ENCODE measurements around the gene CDH4. TPM values are rescaled to one million over a fixed set of nuclear protein-coding genes. Genes with fewer than 3 reads are reported as not detected.
A peak's percentile ranks its signal among the peaks of the same experiment; 100 is the strongest.

CDH4 gene
- total and polyA plus RNA-seq, 2 of the 4 experiments (the other 2 are of a cell fraction) = 1.6 to 3.5 TPM

DNA sequence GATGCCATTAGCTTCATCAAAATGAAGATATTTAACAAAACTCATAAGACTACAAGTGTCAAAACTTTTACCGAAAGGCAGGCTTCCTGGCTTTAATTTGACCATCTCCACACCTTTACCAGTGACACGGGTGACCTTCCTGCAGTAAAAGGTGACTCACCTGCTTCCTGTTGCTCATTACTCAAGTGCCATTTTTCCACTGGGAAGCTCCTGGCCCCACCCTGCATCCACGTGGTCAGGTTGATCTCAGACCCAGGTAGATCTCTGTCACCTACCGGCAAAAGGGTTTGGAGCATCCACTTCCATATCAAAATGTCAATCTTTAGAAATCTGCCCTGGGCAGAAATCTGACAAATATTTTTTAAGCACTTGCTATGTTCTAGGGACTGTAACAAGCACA, 31.9 kb upstream of the CDH4 start:
- POLR2A ChIA-PET (ENCODE audit: unreplicated experiment) = no interaction called here
- no peak overlapping the region for H2BK5ac ChIP-seq (ENCODE audit: low read depth, low read length, poor library complexity, severe bottlenecking)
- H3K18ac ChIP-seq (ENCODE audit: low read depth, low read length) = no peak overlapping the region
- no peak overlapping the region for H3K4me2 ChIP-seq (ENCODE audit: low read depth, low read length)
- H4K20me1 ChIP-seq (ENCODE audit: insufficient read depth, low read length) = peaks cover 3% of the 10 kb centered on the region; the same call in 1 of the 2 replicates
- TF ChIP-seq MAFK (IDR thresholded peaks at IDR 0.05; ENCODE audit: low read depth, low read length) = no peak
- no peak for TF ChIP-seq POLR2A (IDR thresholded peaks at IDR 0.05; ENCODE audit: low read depth, low read length)
- TF ChIP-seq CHD1 (IDR thresholded peaks at IDR 0.05; ENCODE audit: low read depth, low read length) = no peak
- no peak for TF ChIP-seq BHLHE40 (IDR thresholded peaks at IDR 0.05; ENCODE audit: low read depth, low read length)
- H3K27me3 ChIP-seq (ENCODE audit: control insufficient read depth, insufficient read depth, low read length) = peaks cover 5% of the 10 kb centered on the region; the same call in 1 of the 2 replicates
- dilution Hi-C loops (cut with HindIII; ENCODE audit: low sequenced_read_pairs, unreplicated experiment) = no loop called here
- BruUV-seq (replicated peaks) = no TSS peak
- H2AFZ ChIP-seq (replicated peaks; ENCODE audit: low read length, poor library complexity) = no peak overlapping the region
- in situ Hi-C loops (cut with MboI; ENCODE audit: low sequenced_read_pairs) = loop anchor here (10.0 kb wide), 1 partner anchor 1005 kb away; no protein-coding TSS in a partner anchor
- H3K4me3 ChIP-seq (ENCODE audit: insufficient read depth, low read depth, low read length) = no peak overlapping the region
- H3K9me3 ChIP-seq (ENCODE audit: control insufficient read depth, insufficient read depth, low read length) = no peaks in the 10 kb centered on the region
- H3K14ac ChIP-seq (replicated peaks; ENCODE audit: low read depth, low read length) = no peak overlapping the region
- CTCF ChIA-PET = no interaction called here
- H2AK9ac ChIP-seq (replicated peaks; ENCODE audit: low read depth, low read length, poor library complexity) = no peak overlapping the region
- H3K4me1 ChIP-seq (ENCODE audit: control insufficient read depth, insufficient read depth, low read length) = peaks cover 9% of the 10 kb centered on the region
- no peak overlapping the region for H3K56ac ChIP-seq (ENCODE audit: extremely low read depth, insufficient read depth, low read length)
- H4K8ac ChIP-seq (ENCODE audit: low read depth in 2 of 2, low read length in 2 of 2) = no peak overlapping the region
- H2BK20ac ChIP-seq (ENCODE audit: low read depth, low read length) = no peak overlapping the region
- H3K36me3 ChIP-seq (ENCODE audit: control insufficient read depth, insufficient read depth, low read length) = no peaks in the 10 kb centered on the region
- no peak overlapping the region for H3K4ac ChIP-seq (ENCODE audit: low read depth, low read length)
- DNase-seq (no peak), ATAC-seq (ENCODE audit: low read depth) (no peak)
- no peak overlapping the region for H3K27ac ChIP-seq (ENCODE audit: insufficient read depth, low read length)
- H2BK15ac ChIP-seq (ENCODE audit: low read depth, low read length) = peak overlapping the region; percentile 28; the same call in 1 of the 3 replicates
- no peak overlapping the region; the same call in 1 of the 2 replicates for H2BK120ac ChIP-seq (ENCODE audit: low read depth, low read length)
- no peak overlapping the region for H3K9ac ChIP-seq (ENCODE audit: low read depth, low read length)
- H3K79me1 ChIP-seq (ENCODE audit: low read depth in 1 of 2, low read length in 2 of 2) = no peaks in the 10 kb centered on the region
- no peak overlapping the region for H3K23ac ChIP-seq (ENCODE audit: low read depth, low read length)
- no peak overlapping the region for H4K91ac ChIP-seq (ENCODE audit: insufficient read depth, low read depth, low read length)
- H2AK5ac ChIP-seq (ENCODE audit: low read depth, low read length) = peak overlapping the region; percentile 60; the same call in 1 of the 2 replicates
- H4K5ac ChIP-seq (ENCODE audit: low read depth, low read length) = no peak overlapping the region
- intact Hi-C loops (cut with micrococcal nuclease) = no loop called here
- peaks cover 10% of the 10 kb centered on the region for H3K9me1 ChIP-seq (ENCODE audit: insufficient read depth, low read length)
- WGBS, 2 experiments (ENCODE audit: extremely low coverage in 2 of 2, insufficient read length in 1 of 2) = 86% methylated on average over 3 of the region's 4 CpGs; no CpG with 5 or more reads in 1 of the 2 experiments

Measured in IMR-90 (cell line).